ENCODE measurements around the gene ATP9B.
"Not testable (repeated sequence)": the region's sequence is repeated elsewhere in the genome, so short reads cannot be mapped to it uniquely, and the experiment has no call there.

Gene ATP9B

DNA sequence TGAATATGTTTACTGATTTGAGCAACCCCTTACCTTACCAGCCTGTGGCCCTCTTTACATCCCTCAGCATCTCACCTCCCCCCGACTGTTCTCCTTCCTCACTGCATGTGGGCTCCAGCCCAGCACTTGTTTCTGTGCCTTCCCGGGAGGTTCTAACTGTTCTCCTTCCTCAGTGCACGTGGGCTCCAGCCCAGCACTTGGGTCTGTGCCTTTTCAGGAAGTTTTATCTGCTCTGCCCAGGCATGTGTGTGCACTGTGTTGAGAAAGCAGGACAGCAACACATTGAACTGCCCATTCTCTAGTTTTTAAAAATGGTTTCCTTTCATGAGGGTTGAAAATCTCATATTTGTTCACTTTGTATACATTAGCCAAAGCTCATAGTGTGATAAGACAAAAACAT is 158.4 kb downstream of the ATP9B start:
- in situ Hi-C loops (cut with HindIII; ENCODE audit: low sequenced_read_pairs): no loop called here

DNA sequence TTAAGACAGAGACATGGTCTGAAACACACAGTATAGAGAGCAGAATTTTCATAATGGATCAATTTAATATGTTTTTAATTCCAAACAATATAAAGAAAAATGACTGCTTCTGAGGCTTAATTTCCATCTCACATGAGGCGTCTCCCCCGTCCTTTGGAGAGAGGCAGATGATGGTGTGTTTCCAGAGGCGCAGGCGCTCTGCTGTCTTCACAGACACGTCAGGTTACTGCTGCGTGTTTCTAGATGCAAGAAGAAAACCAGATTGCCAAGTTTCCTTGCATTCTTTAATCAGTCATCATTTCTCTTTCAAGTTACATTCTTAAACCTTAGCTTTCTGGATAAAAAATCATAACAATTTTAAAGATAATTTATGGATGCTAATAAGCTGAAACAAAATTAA is 160.2 kb downstream of the ATP9B start:
- in situ Hi-C loops (cut with HindIII; ENCODE audit: low sequenced_read_pairs): no loop called here

DNA sequence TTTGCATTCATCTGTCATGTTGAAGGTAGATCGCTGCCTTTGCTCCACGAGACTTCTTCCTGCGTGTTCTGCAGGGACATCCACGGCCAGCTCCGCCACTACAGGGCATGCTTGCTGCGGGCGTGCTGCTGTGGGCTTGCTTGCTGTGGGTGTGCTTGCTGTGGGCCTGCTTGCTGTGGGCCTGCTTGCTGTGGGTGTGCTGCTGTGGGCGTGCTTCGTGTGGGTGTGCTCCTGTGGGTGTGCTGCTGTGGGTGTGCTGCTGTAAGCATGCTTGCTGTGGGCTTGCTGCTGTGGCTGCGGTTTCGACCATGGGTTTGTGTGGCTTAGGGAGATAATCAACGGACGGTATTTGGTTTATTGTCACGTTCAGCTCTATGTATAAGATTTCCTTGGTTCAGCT is 165.2 kb downstream of the ATP9B start:
- in situ Hi-C loops (cut with HindIII; ENCODE audit: low sequenced_read_pairs): no loop called here

DNA sequence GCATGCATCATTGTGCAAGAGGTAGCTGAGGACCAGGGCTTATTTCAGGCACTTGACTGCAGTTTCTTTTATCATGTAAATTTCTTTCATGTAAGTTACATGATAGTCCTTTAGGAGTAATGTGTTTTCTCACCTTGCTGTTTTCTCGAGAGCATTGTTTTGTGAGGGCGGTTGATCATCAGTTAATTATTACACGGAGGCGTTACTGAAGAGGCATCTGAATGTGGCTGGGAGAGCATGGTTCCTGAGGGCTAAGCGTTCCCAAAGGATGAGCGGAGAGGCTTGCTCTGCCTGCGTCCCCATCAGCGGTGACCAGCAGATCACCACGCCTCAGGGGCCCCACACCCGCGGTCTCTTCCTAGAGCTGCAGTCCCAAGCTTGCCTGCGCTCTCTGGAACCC is 170.4 kb downstream of the ATP9B start:
- in situ Hi-C loops (cut with HindIII; ENCODE audit: low sequenced_read_pairs): no loop called here

DNA sequence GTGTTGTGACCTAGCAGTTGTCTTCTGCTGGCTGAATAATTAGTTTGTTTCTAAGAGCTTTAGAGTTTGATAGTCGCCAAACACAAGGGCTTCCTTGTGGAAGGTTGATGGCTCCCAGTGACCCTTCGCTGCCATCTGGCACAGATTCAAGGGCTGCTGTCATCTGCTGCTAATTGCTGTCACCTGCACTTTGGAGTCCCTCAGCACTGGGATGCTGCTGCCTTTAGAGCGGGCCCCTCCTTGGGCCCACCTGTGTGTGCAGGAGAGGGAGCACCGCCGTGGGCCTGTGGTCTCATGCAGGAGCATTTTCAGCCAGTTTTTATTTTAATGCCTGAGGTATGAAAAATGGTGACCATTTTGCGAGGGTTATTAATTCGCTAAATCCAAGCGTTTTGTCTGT is 172.6 kb downstream of the ATP9B start:
- in situ Hi-C loops (cut with HindIII; ENCODE audit: low sequenced_read_pairs): no loop called here

DNA sequence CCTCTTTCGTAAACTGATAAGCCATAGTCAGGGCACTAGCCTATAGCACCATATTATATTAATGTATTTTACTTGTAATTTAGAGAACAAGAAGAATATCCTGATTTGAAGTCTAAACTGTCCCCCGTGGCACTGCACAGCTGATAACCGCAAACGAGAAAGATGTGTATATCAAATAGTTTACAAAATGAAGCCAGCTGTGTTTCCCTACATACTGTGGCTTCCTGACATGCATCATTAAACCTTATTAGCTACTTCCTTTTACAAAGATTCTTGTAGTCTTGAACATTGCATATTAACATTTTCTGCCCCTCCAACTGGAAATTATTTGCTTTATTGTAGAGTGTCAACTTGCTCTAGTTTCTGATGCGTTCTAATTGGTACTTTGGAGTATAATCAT is 173.1 kb downstream of the ATP9B start:
- in situ Hi-C loops (cut with HindIII; ENCODE audit: low sequenced_read_pairs): no loop called here

DNA sequence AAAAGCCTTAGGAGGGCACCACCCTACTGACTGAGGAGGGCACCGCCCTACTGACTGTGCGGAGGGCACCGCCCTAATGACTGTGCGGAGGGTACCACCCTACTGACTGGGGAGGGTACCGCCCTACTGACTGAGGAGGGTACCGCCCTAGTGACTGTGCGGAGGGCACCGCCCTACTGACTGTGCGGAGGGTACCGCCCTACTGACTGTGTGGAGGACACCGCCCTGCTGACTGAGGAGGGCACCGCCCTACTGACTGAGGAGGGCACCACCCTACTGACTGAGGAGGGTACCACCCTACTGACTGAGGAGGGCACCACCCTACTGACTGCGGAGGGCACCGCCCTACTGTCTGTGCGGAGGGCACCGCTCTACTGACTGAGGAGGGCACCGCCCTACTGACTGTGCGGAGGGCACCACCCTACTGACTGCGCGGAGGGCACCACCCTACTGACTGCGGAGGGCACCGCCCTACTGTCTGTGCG is 176.4 kb downstream of the ATP9B start:
- in situ Hi-C loops (cut with HindIII; ENCODE audit: low sequenced_read_pairs): no loop called here

DNA sequence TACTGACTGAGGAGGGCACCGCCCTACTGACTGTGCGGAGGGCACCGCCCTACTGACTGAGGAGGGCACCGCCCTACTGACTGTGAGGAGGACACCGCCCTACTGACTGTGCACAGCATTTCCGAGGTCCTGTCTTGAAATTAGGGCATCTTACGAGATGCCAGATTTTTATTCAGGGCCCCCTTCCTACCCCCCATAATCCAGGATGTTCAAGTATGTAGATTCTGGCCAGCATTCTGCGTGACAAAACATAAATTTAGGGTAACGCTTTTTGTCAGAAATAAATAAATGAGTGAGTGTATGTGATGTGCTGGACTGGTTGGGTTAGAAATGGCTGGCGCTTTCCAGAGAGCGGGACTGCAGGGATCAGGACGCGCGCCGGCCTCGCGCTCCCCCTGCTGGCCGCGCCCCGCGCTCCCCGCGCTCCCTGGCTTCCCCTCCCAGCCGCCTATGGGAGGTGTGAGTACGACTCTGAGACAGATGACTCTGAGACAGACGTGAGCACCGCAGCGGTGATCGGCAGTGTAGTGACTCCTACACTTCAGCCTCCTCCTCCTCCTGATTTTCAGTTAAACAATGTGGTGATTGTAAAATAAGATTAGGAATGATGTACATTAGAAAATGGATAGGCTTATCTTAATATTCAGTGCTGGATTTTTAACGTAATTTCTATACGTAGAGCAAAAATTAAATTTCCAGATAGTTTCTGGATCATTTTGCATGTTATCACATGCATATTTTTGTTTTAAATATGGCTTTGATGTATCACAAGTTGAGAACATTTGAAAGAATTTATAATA is 177.3 kb downstream of the ATP9B start:
- in situ Hi-C loops (cut with HindIII; ENCODE audit: low sequenced_read_pairs): no loop called here

DNA sequence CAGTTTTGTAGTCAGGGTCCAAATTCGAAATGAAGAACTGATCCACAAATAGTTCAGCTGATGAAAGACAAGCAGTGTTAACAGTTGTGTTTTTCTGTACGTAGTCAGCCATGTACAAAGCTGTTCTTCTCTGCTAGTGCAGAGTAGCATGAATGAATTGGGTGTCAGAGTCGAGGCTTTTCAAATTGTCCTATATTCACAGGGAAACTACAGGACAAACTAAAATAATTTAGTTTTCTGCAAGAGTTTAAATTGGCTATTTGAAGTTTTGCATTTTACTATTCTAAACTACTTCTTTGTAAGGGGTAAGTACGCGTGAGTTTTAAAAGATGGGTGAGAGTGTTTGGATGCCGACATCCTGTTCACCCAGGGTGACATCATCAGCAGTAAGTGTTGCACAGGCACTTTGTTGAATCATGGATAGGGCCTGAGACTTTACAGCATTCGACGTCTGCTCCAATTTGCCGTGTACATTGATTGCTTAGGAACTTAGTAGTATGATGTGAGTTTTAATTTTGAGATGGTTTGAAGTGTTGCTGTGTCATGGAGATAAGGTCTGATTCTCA is 179.4 kb downstream of the ATP9B start:
- in situ Hi-C loops (cut with HindIII; ENCODE audit: low sequenced_read_pairs): no loop called here

DNA sequence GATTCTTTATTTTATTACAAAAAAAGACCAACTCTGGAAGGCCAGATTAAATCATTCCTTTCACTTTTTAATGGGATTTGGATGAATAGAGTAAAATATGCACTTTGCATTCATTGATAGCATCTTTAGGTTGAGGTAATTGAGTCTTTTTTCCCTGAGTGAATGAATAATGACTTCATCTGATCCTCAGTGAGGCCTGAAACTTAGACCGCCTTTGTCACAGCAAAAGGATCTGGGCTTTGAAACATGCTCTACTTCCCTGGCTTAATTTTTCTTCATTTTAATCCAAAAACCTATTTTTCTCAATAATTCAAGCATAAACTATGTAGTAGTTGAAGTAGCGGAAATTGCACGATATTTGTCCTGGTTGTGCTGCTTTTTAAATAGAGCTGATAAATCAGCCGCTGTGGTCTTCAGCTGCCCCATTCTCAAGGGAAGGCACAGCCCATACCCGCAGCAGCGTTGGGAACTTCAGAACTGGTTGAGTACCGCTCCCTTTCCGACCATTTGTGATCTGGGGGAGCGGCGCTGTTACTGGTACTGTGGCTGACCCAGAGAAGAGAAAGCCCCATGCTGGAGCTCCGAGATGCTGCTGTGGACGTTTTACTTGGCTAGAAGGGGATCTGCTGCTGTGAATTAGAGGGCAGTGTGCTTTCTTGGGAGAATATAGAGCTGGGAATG is 181.2 kb downstream of the ATP9B start:
- in situ Hi-C loops (cut with HindIII; ENCODE audit: low sequenced_read_pairs): no loop called here

DNA sequence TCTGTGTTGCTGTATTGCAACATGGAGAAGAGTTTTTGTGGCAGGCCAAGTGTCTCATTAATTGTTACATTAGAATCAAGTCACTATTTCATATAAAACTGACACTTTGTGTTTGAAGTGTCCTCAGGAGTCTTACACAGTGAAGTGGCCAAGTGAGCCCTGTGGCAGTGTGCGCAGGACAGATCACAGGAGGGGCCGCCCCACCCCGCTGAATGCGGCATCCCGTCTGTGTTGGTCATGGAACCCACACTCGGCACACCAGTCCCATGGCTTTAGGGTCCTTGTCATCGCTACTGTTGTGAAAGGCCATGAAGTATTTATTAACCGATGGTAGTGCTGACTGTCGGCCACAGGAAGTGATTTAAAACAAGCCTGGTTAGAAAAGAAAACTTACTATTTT is 181.8 kb downstream of the ATP9B start:
- in situ Hi-C loops (cut with HindIII; ENCODE audit: low sequenced_read_pairs): no loop called here

DNA sequence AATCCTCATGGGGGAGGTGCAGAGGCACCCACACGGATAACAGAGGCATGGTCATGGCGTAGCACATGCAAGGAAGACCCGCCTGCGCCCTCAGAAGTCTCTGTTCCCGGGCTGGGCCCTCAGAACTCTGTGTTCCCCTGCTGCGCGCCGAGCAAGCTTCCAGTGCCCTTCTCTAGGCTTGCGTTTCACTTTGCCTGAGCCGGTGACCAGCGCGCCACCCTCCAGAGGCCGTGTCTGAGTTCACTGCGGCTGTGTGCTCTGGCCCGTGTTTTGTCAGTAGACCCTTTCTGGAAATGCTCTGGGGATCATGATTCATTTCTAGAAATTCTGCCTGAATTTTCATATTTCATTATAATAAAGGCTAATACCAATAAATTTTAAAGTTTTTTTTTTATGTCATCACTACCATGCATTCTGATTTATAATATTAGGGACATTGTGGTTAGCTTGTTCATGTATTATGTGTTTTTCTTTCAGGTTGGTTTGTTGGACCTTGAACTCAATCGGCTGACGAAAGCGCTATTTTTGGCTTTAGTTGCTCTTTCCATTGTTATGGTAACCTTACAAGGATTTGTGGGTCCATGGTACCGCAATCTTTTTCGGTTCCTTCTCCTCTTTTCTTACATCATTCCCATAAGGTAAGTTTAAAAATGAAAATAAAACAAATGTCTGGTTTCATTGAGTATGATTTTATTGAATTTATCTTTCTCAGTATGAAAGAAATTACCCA is 183.9 kb downstream of the ATP9B start:
- in situ Hi-C loops (cut with HindIII; ENCODE audit: low sequenced_read_pairs): no loop called here

DNA sequence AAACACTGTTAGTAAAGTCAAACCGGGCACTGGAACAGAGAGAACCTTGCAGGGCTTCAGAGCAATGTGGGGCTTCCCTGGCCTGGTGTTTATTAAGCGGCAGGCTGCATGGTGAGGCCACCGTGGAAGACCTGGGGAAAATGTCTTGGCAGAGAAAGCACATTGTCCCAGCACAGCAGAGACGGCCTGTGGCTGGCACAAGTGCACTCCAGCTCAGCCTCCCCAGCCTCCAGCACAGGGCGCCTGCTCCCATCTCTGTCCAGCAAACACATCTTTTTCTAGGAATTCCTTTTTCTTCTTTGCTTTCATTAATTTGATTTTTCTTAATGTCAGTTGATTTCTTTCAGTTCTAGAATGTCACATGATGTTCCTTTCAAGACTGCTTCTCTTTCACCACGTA is 188.3 kb downstream of the ATP9B start:
- in situ Hi-C loops (cut with HindIII; ENCODE audit: low sequenced_read_pairs): no loop called here

DNA sequence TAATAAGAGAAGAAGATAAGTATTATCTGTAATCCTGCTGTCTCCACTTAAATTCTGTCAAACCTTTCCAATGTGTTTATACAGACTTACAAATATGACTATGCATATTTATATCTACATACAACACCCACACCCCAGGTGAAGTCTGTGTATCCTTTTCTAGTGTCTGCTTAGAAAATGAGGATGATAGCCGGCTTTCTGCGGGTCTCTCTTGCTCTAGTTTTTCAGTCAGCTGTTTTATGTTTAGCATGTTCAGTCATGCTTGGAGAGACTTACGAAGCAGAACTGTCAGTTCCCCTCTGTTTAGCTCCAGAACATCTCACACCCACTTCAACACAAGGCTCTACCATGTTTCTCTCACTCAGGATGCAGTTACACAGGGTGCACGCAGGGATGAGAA is 189.3 kb downstream of the ATP9B start:
- in situ Hi-C loops (cut with HindIII; ENCODE audit: low sequenced_read_pairs): no loop called here

DNA sequence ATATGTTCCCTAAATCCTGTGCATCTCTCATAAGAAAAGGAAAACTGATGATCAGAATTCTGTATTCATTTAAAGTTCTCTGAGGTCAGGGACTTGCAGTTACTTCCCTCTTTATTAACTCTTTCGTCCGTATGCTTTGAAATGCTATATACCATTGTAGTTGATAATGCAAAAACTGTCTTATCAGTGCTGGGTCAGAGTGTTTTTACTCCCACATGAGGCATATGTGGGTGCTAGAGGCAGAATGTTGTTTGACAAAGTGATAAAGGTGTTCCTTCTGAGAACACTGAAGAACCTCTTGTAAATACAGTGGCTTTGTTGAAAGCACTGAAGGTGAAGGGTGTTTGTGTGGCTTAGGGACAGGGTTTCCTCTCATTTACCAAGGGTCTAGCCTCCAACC is 190.0 kb downstream of the ATP9B start:
- in situ Hi-C loops (cut with HindIII; ENCODE audit: low sequenced_read_pairs): no loop called here

DNA sequence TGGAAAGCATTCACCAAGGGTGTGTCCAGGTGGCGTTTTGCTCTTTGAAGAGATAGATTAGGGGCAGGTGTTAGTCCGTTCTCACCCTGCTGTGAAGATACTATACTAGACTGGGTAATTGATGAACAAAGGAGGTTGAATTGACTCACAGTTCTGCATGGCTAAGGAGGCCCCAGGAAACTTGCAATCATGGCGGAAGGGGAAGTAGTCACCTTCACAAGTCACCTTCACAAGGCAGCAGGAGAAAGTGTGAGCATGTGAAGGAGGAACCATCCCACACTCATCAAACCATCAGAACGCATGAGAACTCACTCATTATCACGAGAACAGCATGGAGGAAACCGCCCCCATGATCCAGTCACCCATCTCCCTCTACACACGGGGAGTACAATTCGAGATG is 190.8 kb downstream of the ATP9B start:
- in situ Hi-C loops (cut with HindIII; ENCODE audit: low sequenced_read_pairs): no loop called here

DNA sequence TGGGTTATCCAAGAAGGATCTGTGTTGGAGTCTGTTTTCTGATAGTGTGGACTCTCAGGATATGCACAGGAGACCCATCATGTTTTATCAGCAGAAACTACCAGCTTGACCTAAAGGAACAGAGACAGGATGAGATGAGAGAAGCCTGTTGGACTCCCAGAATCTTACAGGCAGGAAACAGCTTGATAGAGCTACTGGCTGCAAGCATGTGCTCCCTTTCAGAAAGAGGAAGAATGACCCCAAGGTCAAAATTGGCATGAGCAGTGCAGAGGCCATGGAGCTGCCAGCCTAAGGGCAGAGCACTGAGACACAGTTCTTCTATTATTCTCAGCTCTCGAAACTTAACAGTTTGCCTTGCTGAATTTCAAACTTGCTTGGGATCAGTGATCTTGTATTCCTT is 191.3 kb downstream of the ATP9B start:
- in situ Hi-C loops (cut with HindIII; ENCODE audit: low sequenced_read_pairs): no loop called here

DNA sequence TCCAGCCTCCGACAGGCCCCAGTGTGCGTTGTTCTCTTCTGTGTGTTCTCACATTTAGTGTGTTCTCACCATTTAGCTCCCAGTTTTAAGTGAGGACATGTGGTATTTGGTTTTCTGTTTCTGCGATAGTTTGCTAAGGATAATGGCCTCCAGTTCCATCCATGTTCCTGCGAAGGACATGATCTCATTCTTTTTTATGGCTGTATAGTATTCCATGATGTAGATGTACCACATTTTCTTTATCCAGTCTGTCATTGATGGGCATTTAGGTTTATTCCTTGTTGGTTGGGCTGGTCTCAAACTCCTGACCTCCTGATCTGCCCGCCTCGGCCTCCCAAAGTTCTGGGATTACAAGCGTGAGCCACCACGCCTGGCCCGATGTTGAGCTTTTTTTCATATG is 195.9 kb downstream of the ATP9B start:
- in situ Hi-C loops (cut with HindIII; ENCODE audit: low sequenced_read_pairs): not testable (repeated sequence)

DNA sequence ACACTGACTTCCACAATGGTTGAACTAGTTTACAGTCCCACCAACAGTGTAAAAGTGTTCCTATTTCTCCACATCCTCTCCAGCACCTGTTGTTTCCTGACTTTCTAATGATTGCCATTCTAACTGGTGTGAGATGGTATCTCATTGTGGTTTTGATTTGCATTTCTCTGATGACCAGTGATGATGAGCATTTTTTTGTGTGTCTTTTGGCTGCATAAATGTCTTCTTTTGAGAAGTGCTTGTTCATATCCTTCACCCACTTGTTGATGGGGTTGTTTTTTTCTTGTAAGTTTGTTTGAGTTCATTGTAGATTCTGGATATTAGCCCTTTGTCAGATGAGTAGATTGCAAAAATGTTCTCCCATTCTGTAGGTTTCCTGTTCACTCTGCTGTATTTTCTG is 202.6 kb downstream of the ATP9B start:
- in situ Hi-C loops (cut with HindIII; ENCODE audit: low sequenced_read_pairs): not testable (repeated sequence)

DNA sequence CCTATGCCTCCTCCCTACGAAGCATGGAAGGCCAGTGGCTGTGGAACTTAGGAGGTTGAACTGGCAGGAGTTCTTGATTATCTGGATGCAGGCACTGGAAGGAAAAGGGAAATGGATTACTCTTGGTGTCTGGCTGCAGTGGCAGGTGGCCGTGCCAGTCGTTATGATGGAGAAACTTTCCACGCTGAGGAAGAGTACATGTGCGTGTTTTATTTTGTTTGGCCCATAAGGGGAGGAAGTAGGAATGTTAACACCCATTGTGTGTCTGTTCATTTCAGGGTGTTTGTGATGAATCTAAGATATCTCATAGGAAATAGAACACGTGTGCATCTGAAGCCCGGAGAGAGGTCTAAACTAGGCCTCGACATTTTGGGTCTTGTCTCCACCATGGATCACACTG is 203.7 kb downstream of the ATP9B start:
- in situ Hi-C loops (cut with HindIII; ENCODE audit: low sequenced_read_pairs): no loop called here

DNA sequence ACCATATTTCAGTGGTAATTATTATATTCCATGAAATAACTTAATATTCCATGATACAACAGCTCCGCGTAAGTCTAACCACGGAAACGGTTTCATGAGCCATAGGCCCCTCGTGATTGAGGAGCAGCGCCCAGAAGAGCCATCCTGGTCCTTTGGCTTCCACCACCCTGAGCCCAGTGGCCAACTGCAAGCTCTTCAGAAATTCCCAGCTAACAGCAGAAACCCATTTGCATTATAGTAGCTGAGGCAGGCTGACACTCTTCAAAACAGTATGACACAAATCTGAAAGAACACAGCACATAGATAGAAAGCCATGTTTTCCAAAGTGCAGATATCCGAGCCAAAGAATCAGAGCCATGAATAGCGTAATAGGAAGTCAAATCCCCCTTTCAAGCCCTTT is 205.6 kb downstream of the ATP9B start:
- in situ Hi-C loops (cut with HindIII; ENCODE audit: low sequenced_read_pairs): no loop called here

DNA sequence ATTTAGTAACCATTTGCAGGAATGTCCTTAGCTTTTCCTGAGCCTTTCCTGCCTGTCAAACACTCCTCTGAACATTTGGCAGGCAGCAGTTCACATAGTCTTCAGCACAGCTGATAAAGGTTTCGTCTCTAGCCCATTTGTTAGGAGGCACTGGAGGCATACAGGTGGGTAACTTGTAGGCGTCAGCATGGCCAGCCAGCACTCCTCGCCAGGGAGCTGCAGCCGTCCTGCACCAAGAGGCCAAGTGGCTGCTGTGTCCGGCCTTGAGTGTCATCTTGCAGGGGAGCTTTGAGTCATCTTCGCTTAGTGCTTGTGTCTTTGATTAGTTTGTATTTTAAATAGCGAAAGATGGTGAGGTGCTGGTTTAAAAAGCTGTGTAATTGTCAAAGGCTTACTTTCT is 206.3 kb downstream of the ATP9B start:
- in situ Hi-C loops (cut with HindIII; ENCODE audit: low sequenced_read_pairs): no loop called here
